Measurements from ENCODE around the gene PXMP2. TPM values are rescaled to one million over a fixed set of nuclear protein-coding genes. Genes with fewer than 3 reads are reported as not detected.

PXMP2 gene
- total RNA-seq, 1 donor from 2014 or later: 15.0 TPM

DNA sequence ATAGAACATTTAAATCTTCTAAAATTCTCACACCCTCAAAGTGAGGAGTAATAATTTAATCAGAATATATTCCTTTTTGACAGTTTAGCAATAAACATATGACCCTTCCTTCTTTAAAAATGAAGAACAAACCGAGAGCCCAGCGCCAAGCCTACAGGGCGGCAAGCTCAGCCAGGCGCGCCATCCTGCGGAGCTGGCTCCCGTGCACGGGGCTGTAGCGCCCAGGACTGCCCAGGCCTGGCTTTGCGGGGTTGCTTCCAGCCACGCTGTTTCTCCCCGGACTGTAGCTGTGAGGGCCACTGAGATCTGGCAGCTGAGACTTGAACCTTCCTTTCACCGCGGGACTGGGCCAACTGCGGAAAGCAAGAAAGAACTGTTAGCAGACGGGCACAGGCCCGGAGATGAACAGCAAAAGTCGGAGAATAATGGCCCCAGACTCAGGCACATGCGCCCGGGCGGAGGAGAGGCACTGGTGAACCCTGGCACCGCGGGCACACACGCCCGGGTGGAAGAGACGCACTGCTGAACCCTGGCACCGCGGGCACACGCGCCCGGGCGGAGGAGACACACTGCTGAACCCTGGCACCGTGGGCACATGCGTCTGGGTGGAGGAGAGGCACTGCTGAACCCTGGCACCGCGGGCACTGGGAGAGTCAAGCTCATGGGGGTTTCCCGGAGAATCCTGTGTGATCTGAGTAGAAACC, 39.9 kb downstream of the PXMP2 start:
- intact Hi-C loops (cut with DNase I): no loop called here
- Histone ChIP-seq H3K27me3 (no peaks in the 10 kb centered on the region), H3K36me3 (peaks cover 0 to 92% of the 10 kb centered on the region in 2 donors), H3K4me3 (no peak overlapping the region), H3K27ac (no peak overlapping the region), H3K9me3 (no peaks in the 10 kb centered on the region), H3K4me1 (no peaks in the 10 kb centered on the region)
- DNase-seq (ENCODE audit: extremely low spot score in 2 of 2): no peak
- TF ChIP-seq, protein P1, sequence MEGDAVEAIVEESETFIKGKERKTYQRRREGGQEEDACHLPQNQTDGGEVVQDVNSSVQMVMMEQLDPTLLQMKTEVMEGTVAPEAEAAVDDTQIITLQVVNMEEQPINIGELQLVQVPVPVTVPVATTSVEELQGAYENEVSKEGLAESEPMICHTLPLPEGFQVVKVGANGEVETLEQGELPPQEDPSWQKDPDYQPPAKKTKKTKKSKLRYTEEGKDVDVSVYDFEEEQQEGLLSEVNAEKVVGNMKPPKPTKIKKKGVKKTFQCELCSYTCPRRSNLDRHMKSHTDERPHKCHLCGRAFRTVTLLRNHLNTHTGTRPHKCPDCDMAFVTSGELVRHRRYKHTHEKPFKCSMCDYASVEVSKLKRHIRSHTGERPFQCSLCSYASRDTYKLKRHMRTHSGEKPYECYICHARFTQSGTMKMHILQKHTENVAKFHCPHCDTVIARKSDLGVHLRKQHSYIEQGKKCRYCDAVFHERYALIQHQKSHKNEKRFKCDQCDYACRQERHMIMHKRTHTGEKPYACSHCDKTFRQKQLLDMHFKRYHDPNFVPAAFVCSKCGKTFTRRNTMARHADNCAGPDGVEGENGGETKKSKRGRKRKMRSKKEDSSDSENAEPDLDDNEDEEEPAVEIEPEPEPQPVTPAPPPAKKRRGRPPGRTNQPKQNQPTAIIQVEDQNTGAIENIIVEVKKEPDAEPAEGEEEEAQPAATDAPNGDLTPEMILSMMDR (IDR thresholded peaks at IDR 0.05): no peak
- no peak for TF ChIP-seq POLR2AphosphoS5 (IDR thresholded peaks at IDR 0.05; ENCODE audit: insufficient read depth in 1 of 2, low read depth in 1 of 2)
- no peak for TF ChIP-seq POLR2A (IDR thresholded peaks at IDR 0.05)

DNA sequence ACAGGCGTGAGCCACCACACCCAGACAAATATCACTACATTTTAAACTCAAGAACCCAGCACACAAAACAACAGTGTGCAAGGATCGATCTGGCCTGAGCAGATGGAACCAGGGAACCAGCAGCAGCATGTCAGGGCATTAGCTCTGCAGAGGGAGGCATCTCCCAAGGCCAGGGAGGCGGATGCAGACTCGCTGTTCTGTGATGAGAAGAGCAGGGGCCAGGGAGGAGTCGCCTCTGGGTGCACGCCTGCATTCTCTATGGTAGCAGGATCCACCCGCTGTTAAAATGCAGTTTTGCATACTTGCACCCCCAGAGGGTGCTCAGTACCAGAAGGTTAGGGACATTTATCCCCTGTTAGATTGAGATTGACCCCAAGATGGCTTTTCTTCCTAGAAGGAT, 41.1 kb downstream of the PXMP2 start:
- H3K4me3 ChIP-seq: no peak overlapping the region
- TF ChIP-seq POLR2A (IDR thresholded peaks at IDR 0.05): no peak
- TF ChIP-seq, protein P1 (IDR thresholded peaks at IDR 0.05): no peak
- no peak for TF ChIP-seq POLR2AphosphoS5 (IDR thresholded peaks at IDR 0.05; ENCODE audit: insufficient read depth in 1 of 2, low read depth in 1 of 2)
- no peaks in the 10 kb centered on the region for H3K27me3 ChIP-seq
- intact Hi-C loops (cut with DNase I): no loop called here
- DNase-seq (ENCODE audit: extremely low spot score in 2 of 2): no peak
- H3K9me3 ChIP-seq: no peaks in the 10 kb centered on the region
- peaks cover 0 to 92% of the 10 kb centered on the region in 2 donors for H3K36me3 ChIP-seq
- no peaks in the 10 kb centered on the region for H3K4me1 ChIP-seq
- H3K27ac ChIP-seq: no peak overlapping the region

DNA sequence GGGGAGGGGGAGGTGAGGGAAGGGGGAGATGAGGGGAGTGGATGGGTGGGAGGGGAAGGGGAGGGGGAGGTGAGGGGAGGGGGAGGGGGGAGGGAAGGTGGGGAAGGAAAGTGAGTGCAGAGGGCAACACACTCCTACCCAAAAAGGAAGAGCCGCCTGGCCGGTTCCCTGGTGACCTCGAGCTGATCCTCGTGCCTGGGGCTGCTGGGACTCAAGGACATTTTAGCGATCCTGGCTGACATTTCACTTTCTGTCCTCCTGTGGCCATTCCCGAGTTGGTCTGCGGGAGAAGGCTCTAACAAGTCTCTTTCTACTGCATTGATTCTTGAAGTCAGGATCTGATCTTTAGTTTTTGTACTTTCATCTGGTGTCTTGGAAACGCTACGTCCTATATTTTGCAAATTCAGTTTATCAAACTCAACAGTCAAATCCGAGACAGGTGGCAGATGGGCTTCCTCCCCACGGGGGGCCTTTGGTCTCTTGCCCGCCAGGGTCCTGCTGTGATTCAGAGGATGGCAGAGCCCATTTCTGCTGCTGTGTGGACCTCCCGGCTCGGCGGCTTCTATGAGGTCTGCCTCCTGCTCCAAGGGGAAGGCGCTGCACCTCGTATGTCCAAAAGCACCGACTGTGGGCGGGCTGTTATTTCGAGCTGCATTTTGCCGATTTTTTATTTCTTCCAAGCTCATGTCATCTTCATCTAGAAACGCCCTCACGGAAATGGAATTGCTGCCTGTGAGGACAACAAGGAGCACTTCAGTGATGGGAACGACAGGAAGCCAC, 42.3 kb downstream of the PXMP2 start:
- no peak for DNase-seq (ENCODE audit: extremely low spot score in 2 of 2)
- H3K36me3 ChIP-seq: peaks cover 0 to 92% of the 10 kb centered on the region in 2 donors
- TF ChIP-seq, protein P1 (IDR thresholded peaks at IDR 0.05): no peak
- TF ChIP-seq POLR2A (IDR thresholded peaks at IDR 0.05) (no peak), POLR2AphosphoS5 (IDR thresholded peaks at IDR 0.05; ENCODE audit: insufficient read depth in 1 of 2, low read depth in 1 of 2) (no peak)

DNA sequence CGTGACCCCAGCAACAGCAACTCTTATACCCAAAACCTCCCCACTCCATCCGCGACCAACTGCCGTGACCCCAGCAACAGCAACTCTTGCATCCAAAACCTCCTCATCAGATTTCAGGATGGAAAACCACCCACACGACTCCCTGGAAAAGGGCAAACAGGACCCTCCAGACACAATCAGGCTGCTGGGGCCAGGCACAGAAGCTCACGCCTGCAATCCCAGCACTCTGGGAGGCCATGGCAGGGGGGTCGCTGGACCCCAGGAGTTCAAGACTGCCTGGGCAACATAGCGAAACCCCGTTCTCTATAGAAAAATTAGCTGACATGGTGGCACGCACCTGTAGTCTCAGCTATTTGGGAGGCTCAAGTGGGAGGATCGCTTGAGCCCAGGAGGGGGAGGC, 43.0 kb downstream of the PXMP2 start:
- intact Hi-C loops (cut with DNase I): no loop called here
- Histone ChIP-seq H3K4me1 (no peaks in the 10 kb centered on the region), H3K4me3 (no peak overlapping the region), H3K36me3 (peaks cover 0 to 92% of the 10 kb centered on the region in 2 donors), H3K27ac (no peak overlapping the region), H3K9me3 (no peaks in the 10 kb centered on the region), H3K27me3 (no peaks in the 10 kb centered on the region)
- DNase-seq (ENCODE audit: extremely low spot score in 2 of 2): no peak
- no peak for TF ChIP-seq POLR2AphosphoS5 (IDR thresholded peaks at IDR 0.05; ENCODE audit: insufficient read depth in 1 of 2, low read depth in 1 of 2)

More for the DNA sequence above, 42.3 kb downstream of the PXMP2 start:
- Histone ChIP-seq H3K4me3 (no peak overlapping the region), H3K9me3 (no peaks in the 10 kb centered on the region), H3K27me3 (no peaks in the 10 kb centered on the region), H3K27ac (no peak overlapping the region), H3K4me1 (no peaks in the 10 kb centered on the region)
- intact Hi-C loops (cut with DNase I): no loop called here

DNA sequence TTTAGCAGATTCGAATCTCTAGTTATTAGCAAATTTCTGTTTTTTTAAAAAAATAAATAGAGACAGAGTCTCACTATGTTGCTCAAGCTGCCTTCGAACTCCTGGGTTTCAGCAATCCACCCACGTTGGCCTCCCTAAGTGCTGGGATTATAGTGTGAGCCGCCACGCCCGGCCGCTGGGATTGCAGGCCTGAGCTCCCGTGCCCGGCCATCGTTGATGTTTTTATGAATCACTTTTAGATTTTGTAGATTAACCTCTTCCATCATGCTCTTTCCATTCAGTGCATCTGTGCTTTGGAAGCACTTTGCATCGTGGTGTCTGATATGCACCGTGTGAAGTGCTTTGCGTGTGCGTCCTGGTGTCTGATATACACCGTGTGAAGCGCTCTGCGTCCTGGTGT, 44.2 kb downstream of the PXMP2 start:
- no peaks in the 10 kb centered on the region for H3K27me3 ChIP-seq
- H3K4me3 ChIP-seq: no peak overlapping the region
- no peak overlapping the region for H3K27ac ChIP-seq
- intact Hi-C loops (cut with DNase I): no loop called here
- H3K9me3 ChIP-seq: no peaks in the 10 kb centered on the region
- TF ChIP-seq POLR2A (IDR thresholded peaks at IDR 0.05) (no peak), POLR2AphosphoS5 (IDR thresholded peaks at IDR 0.05; ENCODE audit: insufficient read depth in 1 of 2, low read depth in 1 of 2) (no peak)
- TF ChIP-seq, protein P1 (IDR thresholded peaks at IDR 0.05): no peak
- H3K4me1 ChIP-seq: no peaks in the 10 kb centered on the region
- peaks cover 0 to 92% of the 10 kb centered on the region in 2 donors for H3K36me3 ChIP-seq
- DNase-seq (ENCODE audit: extremely low spot score in 2 of 2): no peak
